GM10266 (cell line): ENCODE data around the gene ARFIP2.

Source experiments
- DNase-seq: peaks from one replicate; pipeline ENCODE4 v3.0.0; 2012; ENCODE audit errors: extremely low spot score
- TF ChIP-seq, protein P1 (sequence below): IDR thresholded peaks from 2 replicates; pipeline ENCODE4 v1.5.1; 2012; ENCODE audit warnings: mild to moderate bottlenecking, low read depth; ENCODE audit not compliant: control insufficient read depth, insufficient read depth; ENCODE audit errors: missing control alignments

The ARFIP2 gene

DNA sequence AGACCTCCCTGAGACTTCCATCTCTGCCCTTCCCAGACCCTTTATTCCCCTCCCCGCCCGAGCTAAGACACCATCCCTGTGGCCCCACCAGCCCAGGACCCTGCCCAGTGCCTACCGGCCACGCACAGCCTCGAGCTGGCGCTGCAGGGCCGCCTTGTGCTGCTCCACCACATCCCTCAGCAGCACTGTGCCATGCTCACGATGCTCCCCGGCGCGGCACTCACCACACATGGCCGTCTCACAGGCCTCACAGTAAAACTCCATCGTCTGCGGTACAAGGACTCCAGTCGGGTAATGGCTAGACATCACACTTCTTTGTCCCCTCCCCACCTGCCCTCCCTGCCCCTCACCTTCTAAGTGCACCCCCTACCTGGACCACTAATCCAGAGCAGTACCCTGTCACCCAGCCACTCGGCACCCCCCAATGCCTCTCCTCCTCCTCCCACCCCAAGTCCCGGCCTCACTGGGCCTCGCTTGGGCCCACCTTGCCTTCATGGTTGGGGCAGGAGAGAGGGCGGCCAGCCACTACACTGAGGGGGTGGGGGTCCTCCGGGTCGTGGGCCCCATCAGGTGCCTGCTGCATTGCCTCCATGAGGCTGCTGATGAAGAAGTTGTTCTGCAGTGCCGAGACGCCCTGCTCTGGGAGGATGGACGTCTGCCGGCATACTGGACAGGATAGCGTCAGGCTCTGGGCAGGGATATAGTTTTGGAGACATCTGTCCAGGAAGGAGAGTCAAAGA, 23.4 kb downstream of the ARFIP2 start:
- TF ChIP-seq, protein P1, sequence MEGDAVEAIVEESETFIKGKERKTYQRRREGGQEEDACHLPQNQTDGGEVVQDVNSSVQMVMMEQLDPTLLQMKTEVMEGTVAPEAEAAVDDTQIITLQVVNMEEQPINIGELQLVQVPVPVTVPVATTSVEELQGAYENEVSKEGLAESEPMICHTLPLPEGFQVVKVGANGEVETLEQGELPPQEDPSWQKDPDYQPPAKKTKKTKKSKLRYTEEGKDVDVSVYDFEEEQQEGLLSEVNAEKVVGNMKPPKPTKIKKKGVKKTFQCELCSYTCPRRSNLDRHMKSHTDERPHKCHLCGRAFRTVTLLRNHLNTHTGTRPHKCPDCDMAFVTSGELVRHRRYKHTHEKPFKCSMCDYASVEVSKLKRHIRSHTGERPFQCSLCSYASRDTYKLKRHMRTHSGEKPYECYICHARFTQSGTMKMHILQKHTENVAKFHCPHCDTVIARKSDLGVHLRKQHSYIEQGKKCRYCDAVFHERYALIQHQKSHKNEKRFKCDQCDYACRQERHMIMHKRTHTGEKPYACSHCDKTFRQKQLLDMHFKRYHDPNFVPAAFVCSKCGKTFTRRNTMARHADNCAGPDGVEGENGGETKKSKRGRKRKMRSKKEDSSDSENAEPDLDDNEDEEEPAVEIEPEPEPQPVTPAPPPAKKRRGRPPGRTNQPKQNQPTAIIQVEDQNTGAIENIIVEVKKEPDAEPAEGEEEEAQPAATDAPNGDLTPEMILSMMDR = no peak
- no peak for DNase-seq

DNA sequence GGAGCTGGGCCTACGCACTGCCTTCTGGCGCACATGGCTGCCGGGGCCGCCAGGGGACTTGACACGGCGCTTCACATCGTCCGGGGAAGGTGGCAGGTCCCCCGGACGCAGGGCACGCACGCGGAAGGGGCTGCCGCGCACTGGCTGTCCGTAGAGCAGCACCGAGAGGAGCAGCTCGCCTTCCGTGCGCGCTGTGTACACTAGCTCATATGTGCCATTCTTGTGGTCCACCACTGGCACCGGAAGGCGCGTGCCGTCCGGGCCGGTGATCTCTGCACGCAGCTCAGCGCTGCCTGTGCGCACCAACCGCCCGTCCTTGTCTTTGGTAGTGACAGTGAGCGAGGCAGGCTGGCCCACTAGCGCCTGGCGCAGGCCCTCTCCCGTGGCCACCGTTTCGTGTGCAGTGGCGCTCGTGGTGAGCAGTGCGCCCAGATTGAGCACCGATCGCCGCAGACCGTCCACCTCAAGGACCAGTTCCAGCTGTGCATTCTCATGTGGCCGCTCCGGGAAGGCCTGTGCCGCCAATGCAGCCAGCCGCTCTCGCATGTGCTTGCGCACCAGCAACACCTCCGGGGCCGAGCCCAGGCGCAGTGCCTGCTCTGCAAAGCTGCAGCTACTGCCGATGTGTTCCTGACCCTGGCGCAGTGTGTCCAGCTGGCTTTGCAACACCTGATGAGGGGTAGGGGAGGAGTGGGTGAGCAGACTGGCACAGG, 24.6 kb downstream of the ARFIP2 start:
- TF ChIP-seq, protein P1 = no peak
- DNase-seq = no peak

DNA sequence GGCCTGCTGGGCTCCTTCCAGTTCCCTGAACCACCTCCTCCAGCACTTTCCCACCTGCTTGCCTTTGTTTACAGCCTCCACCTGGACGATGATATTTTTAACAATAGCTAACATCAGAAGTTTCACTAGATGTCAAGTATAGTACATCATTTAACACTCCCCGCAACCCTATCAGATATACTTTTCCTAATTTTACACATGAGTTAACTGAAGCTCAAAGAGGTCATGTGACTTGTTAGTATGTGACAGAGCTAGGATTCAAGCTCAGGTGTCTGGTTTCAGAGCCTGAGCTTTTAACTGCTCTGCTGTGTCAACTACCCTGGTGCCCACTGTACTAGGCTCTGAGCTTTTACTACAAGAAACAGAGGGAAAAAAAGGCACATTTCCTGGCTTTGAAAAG, 26.1 kb downstream of the ARFIP2 start:
- TF ChIP-seq, protein P1 = no peak
- DNase-seq = no peak

DNA sequence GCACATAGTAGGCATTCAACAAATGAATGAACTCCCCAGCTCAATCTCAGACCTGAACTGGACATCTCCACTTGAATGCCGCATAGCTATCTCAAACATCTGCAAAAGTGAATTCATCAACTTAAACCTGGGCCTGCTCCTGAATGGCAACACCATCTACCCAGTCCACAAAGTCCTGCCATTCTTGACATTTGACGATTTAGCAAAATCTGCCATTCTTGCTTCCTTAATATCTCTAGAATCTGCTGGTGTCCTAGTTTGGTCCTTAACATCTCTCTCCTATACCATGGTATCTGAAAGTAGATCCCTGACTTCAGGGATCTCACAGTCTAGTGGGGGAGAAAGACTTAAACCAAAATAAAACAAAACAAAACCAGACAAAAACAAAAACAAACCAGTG, 28.0 kb downstream of the ARFIP2 start:
- TF ChIP-seq, protein P1 = no peak
- no peak for DNase-seq

DNA sequence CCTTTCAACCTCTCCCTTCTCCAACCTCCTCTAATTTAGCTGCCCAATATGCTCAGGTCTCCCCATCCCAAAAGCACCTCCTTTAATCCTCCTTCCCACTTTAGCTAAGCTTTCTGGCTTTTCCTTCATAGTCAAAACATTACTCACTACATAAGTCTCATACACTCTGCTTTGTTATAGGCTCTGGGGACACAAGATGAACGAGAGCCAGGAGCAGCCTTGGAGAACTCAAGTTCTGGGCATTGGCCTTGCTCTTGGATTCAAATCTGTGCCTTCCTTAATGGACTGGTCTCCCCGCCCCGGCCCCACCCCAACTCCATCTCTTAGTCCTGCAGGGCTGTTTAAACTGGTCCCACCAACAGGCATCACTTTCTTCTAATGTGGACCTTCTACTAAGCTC, 28.9 kb downstream of the ARFIP2 start:
- DNase-seq = no peak
- TF ChIP-seq, protein P1 = no peak

DNA sequence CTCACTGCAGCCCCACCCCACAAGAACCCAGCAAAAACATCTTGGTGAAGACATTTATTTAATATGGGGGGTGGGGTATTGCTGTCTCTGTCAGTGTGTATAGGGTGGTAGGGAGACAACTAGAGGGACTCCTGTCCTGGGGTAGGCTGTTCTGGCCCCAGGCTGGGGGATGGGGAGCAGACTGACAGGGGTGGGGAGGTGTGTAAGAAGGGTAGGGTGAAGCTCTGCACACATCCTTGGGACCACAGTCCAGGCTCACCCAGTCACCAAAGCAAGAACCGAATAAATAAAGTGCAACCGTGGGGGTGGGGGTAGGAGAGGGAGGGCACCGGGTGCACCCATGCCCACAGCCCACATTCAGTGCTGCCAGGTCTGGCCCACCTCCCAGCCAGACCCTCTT, 32.6 kb downstream of the ARFIP2 start:
- no peak for DNase-seq
- TF ChIP-seq, protein P1 = no peak
